H1 (cell line): ENCODE results near the gene PHACTR2. TPM values are rescaled to one million over a fixed set of nuclear protein-coding genes. Genes with fewer than 3 reads are reported as not detected.

Experiments
- ASH2L ChIP-seq: fragments of 200-600, 300-600 bp; sonication (generic); IDR thresholded peaks from one replicate; pipeline ENCODE4 v1.7.1; 2017; ENCODE audit warnings: low read length
- CHD2 ChIP-seq: IDR thresholded peaks from 2 replicates; pipeline ENCODE4 v1.6.1; 2012; ENCODE audit warnings: low read length, improper control_type of control experiment
- HDAC6 ChIP-seq: IDR thresholded peaks from one replicate; pipeline ENCODE4 v1.7.1; 2012; ENCODE audit warnings: low read depth, mild to moderate bottlenecking, inconsistent platforms, low read length, moderate library complexity
- RFX5 ChIP-seq: IDR thresholded peaks from 2 replicates; pipeline ENCODE4 v1.6.1; 2011; ENCODE audit warnings: low read depth, low read length, improper control_type of control experiment, borderline replicate concordance
- RXRA ChIP-seq: IDR thresholded peaks from 2 replicates; pipeline ENCODE4 v1.6.1; 2011; ENCODE audit warnings: low read depth, mild to moderate bottlenecking, low read length, moderate library complexity; ENCODE audit not compliant: insufficient read depth
- SIRT6 ChIP-seq: IDR thresholded peaks from one replicate; pipeline ENCODE4 v1.7.1; 2012; ENCODE audit warnings: low read length, inconsistent platforms
- SIX5 ChIP-seq: IDR thresholded peaks from 2 replicates; pipeline ENCODE4 v1.6.1; 2011; ENCODE audit warnings: mild to moderate bottlenecking, low read depth, low read length
- TBP ChIP-seq: IDR thresholded peaks from 2 replicates; pipeline ENCODE4 v1.6.1; 2011; ENCODE audit warnings: low read depth, low read length, improper control_type of control experiment
- polyA plus RNA-seq, 7 experiments: library from polyadenylated mRNA; depleted of rRNA in 3 of 7; stranded (reverse) in 5 of 7; unstranded in 2 of 7; fragments of >200 nt in 5 of 7; fragments of 200-250 nt in 2 of 7; gene quantifications; 1 replicate in 5 of 7; 2 replicates in 1 of 7; 4 replicates in 1 of 7; pipeline versions ENCODE4 v1.2.1 to v1.2.3, GENCODE V29; 2011 to 2013; ENCODE audit warnings: missing spikeins in 2 of 7, mixed read lengths in 2 of 7
- total RNA-seq: library from RNA; stranded (reverse); fragmentation: NEBNext Ultra II Directional; extraction: Animal tissue kit (Norgen Biotek cat#: 25700); gene quantifications from 2 replicates; pipeline ENCODE4 v1.2.1, GENCODE V29; 2021
- TF ChIP-seq, protein P1 (sequence below): fragments of 300-600 bp; sonication (generic); IDR thresholded peaks from 2 replicates; pipeline ENCODE4 v1.7.1; 2012; ENCODE audit warnings: low read length, moderate library complexity, mild to moderate bottlenecking, inconsistent platforms; ENCODE audit not compliant: insufficient replicate concordance

The PHACTR2 gene
- total and polyA plus RNA-seq, 2 of the 8 experiments (the other 6 are each of a cell fraction or from before 2014, with no cell fraction given): 16.9 to 131 TPM

DNA sequence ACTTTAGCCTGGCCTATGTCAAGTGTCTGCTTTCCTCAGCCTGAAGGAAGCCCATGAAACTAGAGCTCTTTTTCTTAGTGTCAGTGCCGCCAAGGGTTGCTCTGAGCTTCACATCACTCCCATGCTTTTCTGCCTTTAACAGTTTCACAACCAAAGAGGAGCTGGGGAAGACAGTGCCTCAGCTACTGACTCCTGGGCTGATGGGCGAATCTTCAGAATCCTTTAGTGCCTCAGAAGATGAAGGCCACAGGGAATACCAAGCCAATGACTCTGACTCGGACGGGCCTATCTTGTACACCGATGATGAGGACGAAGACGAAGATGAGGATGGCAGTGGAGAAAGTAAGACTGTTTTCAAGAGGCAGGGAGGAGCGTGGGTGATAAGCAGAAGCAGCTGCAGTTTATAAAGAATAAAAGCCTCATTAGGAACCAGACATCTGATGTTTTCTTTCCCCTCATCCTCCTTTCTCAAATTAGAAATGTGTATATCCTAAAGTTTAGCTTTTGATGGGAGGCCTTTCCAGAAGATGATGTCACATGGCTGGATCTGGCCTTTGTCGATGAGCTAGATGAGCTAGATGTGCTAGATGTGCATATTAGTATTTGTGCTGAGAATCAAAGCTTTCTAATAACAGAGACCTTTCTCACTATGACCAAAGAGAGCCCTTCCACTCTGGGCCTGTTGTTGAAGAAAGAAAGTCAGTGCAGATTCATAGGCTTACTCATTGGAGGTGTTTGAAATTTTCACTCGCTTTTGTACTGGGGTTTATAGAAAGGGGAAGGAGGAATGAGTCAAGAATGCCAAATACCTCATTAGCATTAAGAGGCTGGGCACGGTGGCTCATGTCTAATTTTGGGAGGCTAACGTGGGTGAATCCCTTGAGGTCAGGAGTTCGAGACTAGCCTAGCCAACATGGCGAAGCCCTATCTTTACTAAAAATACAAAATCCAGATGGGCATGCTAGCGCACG is 94.6 kb downstream of the PHACTR2 start (continued):
- TF ChIP-seq HDAC6 (no peak), ASH2L (no peak), SIRT6 (no peak), CHD2 (no peak), SIX5 (no peak), RFX5 (no peak), RXRA (no peak), TBP (no peak)
- TF ChIP-seq, protein P1, sequence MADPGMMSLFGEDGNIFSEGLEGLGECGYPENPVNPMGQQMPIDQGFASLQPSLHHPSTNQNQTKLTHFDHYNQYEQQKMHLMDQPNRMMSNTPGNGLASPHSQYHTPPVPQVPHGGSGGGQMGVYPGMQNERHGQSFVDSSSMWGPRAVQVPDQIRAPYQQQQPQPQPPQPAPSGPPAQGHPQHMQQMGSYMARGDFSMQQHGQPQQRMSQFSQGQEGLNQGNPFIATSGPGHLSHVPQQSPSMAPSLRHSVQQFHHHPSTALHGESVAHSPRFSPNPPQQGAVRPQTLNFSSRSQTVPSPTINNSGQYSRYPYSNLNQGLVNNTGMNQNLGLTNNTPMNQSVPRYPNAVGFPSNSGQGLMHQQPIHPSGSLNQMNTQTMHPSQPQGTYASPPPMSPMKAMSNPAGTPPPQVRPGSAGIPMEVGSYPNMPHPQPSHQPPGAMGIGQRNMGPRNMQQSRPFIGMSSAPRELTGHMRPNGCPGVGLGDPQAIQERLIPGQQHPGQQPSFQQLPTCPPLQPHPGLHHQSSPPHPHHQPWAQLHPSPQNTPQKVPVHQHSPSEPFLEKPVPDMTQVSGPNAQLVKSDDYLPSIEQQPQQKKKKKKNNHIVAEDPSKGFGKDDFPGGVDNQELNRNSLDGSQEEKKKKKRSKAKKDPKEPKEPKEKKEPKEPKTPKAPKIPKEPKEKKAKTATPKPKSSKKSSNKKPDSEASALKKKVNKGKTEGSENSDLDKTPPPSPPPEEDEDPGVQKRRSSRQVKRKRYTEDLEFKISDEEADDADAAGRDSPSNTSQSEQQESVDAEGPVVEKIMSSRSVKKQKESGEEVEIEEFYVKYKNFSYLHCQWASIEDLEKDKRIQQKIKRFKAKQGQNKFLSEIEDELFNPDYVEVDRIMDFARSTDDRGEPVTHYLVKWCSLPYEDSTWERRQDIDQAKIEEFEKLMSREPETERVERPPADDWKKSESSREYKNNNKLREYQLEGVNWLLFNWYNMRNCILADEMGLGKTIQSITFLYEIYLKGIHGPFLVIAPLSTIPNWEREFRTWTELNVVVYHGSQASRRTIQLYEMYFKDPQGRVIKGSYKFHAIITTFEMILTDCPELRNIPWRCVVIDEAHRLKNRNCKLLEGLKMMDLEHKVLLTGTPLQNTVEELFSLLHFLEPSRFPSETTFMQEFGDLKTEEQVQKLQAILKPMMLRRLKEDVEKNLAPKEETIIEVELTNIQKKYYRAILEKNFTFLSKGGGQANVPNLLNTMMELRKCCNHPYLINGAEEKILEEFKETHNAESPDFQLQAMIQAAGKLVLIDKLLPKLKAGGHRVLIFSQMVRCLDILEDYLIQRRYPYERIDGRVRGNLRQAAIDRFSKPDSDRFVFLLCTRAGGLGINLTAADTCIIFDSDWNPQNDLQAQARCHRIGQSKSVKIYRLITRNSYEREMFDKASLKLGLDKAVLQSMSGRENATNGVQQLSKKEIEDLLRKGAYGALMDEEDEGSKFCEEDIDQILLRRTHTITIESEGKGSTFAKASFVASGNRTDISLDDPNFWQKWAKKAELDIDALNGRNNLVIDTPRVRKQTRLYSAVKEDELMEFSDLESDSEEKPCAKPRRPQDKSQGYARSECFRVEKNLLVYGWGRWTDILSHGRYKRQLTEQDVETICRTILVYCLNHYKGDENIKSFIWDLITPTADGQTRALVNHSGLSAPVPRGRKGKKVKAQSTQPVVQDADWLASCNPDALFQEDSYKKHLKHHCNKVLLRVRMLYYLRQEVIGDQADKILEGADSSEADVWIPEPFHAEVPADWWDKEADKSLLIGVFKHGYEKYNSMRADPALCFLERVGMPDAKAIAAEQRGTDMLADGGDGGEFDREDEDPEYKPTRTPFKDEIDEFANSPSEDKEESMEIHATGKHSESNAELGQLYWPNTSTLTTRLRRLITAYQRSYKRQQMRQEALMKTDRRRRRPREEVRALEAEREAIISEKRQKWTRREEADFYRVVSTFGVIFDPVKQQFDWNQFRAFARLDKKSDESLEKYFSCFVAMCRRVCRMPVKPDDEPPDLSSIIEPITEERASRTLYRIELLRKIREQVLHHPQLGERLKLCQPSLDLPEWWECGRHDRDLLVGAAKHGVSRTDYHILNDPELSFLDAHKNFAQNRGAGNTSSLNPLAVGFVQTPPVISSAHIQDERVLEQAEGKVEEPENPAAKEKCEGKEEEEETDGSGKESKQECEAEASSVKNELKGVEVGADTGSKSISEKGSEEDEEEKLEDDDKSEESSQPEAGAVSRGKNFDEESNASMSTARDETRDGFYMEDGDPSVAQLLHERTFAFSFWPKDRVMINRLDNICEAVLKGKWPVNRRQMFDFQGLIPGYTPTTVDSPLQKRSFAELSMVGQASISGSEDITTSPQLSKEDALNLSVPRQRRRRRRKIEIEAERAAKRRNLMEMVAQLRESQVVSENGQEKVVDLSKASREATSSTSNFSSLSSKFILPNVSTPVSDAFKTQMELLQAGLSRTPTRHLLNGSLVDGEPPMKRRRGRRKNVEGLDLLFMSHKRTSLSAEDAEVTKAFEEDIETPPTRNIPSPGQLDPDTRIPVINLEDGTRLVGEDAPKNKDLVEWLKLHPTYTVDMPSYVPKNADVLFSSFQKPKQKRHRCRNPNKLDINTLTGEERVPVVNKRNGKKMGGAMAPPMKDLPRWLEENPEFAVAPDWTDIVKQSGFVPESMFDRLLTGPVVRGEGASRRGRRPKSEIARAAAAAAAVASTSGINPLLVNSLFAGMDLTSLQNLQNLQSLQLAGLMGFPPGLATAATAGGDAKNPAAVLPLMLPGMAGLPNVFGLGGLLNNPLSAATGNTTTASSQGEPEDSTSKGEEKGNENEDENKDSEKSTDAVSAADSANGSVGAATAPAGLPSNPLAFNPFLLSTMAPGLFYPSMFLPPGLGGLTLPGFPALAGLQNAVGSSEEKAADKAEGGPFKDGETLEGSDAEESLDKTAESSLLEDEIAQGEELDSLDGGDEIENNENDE: no peak
